Stimulated activated CD8-positive, alpha-beta memory T cell treated with anti-CD3 and anti-CD28 coated beads, Interleukin-12 subunit alpha, Interleukin-12 subunit beta, amount 100 ng/mL, for 24 hours (primary cell): ENCODE measurements around the gene MACO1.

Source experiments
- DNase-seq: peaks from one replicate; pipeline ENCODE4 v3.0.0-alpha.2; 2020; ENCODE audit errors: extremely low read depth

Gene MACO1

GRCh38 chr1:25524568-25525360 lies 94.1 kb downstream of the MACO1 start:
- DNase-seq: no peak

- DNase-seq: no peak
These were observed 94.6 kb downstream of the MACO1 start for GRCh38 chr1:25525361-25525688.

- no peak for DNase-seq
These were observed 96.1 kb downstream of the MACO1 start for GRCh38 chr1:25526753-25527152.

- DNase-seq: no peak
These were observed 96.6 kb downstream of the MACO1 start for GRCh38 chr1:25527226-25527846.

- no peak for DNase-seq
These were observed 97.4 kb downstream of the MACO1 start for GRCh38 chr1:25527946-25528595.

GRCh38 chr1:25528881-25529517 lies 98.3 kb downstream of the MACO1 start:
- DNase-seq: no peak

GRCh38 chr1:25529518-25530185 lies 99.0 kb downstream of the MACO1 start:
- DNase-seq: no peak

GRCh38 chr1:25530186-25531081 lies 99.7 kb downstream of the MACO1 start:
- DNase-seq: no peak

- DNase-seq: no peak
These were observed 100.4 kb downstream of the MACO1 start for GRCh38 chr1:25531082-25531461.

GRCh38 chr1:25532970-25533369 lies 102.3 kb downstream of the MACO1 start:
- no peak for DNase-seq

- no peak for DNase-seq
These were observed 103.2 kb downstream of the MACO1 start for GRCh38 chr1:25533775-25534409.

GRCh38 chr1:25534410-25534788 lies 103.7 kb downstream of the MACO1 start:
- DNase-seq: no peak

GRCh38 chr1:25536124-25536523 lies 105.4 kb downstream of the MACO1 start:
- no peak for DNase-seq

- no peak for DNase-seq
These were observed 106.6 kb downstream of the MACO1 start for GRCh38 chr1:25537153-25537831.

GRCh38 chr1:25538191-25538767 lies 107.6 kb downstream of the MACO1 start:
- no peak for DNase-seq

- no peak for DNase-seq
These were observed 110.1 kb downstream of the MACO1 start for GRCh38 chr1:25540750-25541342.

- DNase-seq: no peak
These were observed 110.7 kb downstream of the MACO1 start for GRCh38 chr1:25541425-25541824.

- DNase-seq: no peak
These were observed 111.4 kb downstream of the MACO1 start for GRCh38 chr1:25541889-25542658.
